ENCODE measurements around the gene SLC16A12. TPM values are rescaled to one million over a fixed set of nuclear protein-coding genes. Genes with fewer than 3 reads are reported as not detected.

The SLC16A12 gene
- total and polyA plus RNA-seq, 10 of the 15 experiments (the other 5 are each of a cell fraction or from before 2014, with no cell fraction given): not detected

DNA sequence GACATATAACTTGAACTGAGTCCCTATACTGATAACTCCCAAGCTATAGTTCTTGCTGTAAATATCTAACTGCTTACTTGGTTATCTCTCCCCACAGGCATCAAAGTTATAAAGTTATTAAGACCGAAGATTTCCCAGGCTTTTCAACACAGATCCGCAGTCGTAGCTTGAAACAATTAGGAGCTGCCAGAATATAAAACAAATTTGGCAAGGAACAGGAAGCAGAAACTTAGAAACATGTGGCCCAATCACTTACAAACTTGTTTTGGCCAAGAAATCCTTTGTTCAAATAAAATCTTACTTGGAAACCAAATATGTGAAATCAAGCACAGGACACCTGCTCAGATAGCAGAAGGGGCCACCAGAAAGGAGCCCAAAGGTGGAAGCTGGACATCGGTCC is 9.0 kb downstream of the SLC16A12 start:
- in situ Hi-C loops (cut with MboI): no loop called here
- FAIRE-seq: no peak

More for the DNA sequence above, 9.0 kb downstream of the SLC16A12 start:
- ATAC-seq (no peak), DNase-seq (ENCODE audit: low read depth, low spot score) (no peak)
- no peaks in the 10 kb centered on the region for H3K4me1 ChIP-seq (ENCODE audit: control insufficient read depth, insufficient read depth, low read length)
- H3K27me3 ChIP-seq (replicated peaks in 1 of 2; ENCODE audit: control insufficient read depth in 2 of 2, insufficient read depth in 2 of 2, low read length in 1 of 2): no peaks in the 10 kb centered on the region
- no peak overlapping the region for H3K4me3 ChIP-seq
- no peaks in the 10 kb centered on the region for H4K20me1 ChIP-seq (ENCODE audit: control insufficient read depth, insufficient read depth)
- H2AFZ ChIP-seq (ENCODE audit: control insufficient read depth, low read depth, low read length): no peak overlapping the region
- WGBS (ENCODE audit: insufficient coverage, insufficient replicate concordance, low lambda C conversion rate, missing lambda C conversion rate): 85% methylated on average over 4 of the region's 4 CpGs
- no TSS peak for BruUV-seq (replicated peaks)
- intact Hi-C loops (cut with micrococcal nuclease; ENCODE audit: unreplicated experiment): no loop called here
- ChIA-PET RAD21 (ENCODE audit: unreplicated experiment) (no interaction called here), POLR2A (no interaction called here), SMC1A (ENCODE audit: uncharacterized antibody, unreplicated experiment) (no interaction called here), CTCF (no interaction called here)
- H3K9me3 ChIP-seq (replicated peaks; ENCODE audit: control insufficient read depth, insufficient read depth, low read length): no peaks in the 10 kb centered on the region
- H3K79me2 ChIP-seq (ENCODE audit: control insufficient read depth, insufficient read depth, low read length): no peaks in the 10 kb centered on the region
- H3K36me3 ChIP-seq (ENCODE audit: control insufficient read depth in 2 of 2, insufficient read depth in 2 of 2, low read length in 1 of 2): no peaks in the 10 kb centered on the region
- H3K27ac ChIP-seq (ENCODE audit: control insufficient read depth, insufficient read depth): no peak overlapping the region
- no peak overlapping the region for H3K4me2 ChIP-seq (ENCODE audit: control insufficient read depth, insufficient read depth)
- no peak overlapping the region for H3K9ac ChIP-seq (ENCODE audit: control insufficient read depth, insufficient read depth, low read length)
- no peak for TF ChIP-seq POLR2A (IDR thresholded peaks at IDR 0.05; ENCODE audit: low read depth, low read length)
- no peak for TF ChIP-seq ZZZ3 (IDR thresholded peaks at IDR 0.05; ENCODE audit: control insufficient read depth, insufficient read length, low read depth)
- no peak for TF ChIP-seq RCOR1 (conservative IDR thresholded peaks at IDR 0.05; ENCODE audit: low read depth, low read length)
- no peak for TF ChIP-seq NFYB (IDR thresholded peaks at IDR 0.05; ENCODE audit: insufficient read depth, low read depth, low read length)
- TF ChIP-seq, protein P1, sequence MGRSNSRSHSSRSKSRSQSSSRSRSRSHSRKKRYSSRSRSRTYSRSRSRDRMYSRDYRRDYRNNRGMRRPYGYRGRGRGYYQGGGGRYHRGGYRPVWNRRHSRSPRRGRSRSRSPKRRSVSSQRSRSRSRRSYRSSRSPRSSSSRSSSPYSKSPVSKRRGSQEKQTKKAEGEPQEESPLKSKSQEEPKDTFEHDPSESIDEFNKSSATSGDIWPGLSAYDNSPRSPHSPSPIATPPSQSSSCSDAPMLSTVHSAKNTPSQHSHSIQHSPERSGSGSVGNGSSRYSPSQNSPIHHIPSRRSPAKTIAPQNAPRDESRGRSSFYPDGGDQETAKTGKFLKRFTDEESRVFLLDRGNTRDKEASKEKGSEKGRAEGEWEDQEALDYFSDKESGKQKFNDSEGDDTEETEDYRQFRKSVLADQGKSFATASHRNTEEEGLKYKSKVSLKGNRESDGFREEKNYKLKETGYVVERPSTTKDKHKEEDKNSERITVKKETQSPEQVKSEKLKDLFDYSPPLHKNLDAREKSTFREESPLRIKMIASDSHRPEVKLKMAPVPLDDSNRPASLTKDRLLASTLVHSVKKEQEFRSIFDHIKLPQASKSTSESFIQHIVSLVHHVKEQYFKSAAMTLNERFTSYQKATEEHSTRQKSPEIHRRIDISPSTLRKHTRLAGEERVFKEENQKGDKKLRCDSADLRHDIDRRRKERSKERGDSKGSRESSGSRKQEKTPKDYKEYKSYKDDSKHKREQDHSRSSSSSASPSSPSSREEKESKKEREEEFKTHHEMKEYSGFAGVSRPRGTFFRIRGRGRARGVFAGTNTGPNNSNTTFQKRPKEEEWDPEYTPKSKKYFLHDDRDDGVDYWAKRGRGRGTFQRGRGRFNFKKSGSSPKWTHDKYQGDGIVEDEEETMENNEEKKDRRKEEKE (IDR thresholded peaks at IDR 0.05): no peak
- TF ChIP-seq, protein P2, sequence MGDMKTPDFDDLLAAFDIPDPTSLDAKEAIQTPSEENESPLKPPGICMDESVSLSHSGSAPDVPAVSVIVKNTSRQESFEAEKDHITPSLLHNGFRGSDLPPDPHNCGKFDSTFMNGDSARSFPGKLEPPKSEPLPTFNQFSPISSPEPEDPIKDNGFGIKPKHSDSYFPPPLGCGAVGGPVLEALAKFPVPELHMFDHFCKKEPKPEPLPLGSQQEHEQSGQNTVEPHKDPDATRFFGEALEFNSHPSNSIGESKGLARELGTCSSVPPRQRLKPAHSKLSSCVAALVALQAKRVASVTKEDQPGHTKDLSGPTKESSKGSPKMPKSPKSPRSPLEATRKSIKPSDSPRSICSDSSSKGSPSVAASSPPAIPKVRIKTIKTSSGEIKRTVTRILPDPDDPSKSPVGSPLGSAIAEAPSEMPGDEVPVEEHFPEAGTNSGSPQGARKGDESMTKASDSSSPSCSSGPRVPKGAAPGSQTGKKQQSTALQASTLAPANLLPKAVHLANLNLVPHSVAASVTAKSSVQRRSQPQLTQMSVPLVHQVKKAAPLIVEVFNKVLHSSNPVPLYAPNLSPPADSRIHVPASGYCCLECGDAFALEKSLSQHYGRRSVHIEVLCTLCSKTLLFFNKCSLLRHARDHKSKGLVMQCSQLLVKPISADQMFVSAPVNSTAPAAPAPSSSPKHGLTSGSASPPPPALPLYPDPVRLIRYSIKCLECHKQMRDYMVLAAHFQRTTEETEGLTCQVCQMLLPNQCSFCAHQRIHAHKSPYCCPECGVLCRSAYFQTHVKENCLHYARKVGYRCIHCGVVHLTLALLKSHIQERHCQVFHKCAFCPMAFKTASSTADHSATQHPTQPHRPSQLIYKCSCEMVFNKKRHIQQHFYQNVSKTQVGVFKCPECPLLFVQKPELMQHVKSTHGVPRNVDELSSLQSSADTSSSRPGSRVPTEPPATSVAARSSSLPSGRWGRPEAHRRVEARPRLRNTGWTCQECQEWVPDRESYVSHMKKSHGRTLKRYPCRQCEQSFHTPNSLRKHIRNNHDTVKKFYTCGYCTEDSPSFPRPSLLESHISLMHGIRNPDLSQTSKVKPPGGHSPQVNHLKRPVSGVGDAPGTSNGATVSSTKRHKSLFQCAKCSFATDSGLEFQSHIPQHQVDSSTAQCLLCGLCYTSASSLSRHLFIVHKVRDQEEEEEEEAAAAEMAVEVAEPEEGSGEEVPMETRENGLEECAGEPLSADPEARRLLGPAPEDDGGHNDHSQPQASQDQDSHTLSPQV (IDR thresholded peaks at IDR 0.05): no peak
- no peak for TF ChIP-seq SUZ12 (IDR thresholded peaks at IDR 0.05; ENCODE audit: unreplicated experiment)
- TF ChIP-seq EED (IDR thresholded peaks at IDR 0.05; ENCODE audit: low read depth): no peak
- TF ChIP-seq CHD1 (IDR thresholded peaks at IDR 0.05; ENCODE audit: low read depth, low read length): no peak
- no peak for TF ChIP-seq CBX3 (IDR thresholded peaks at IDR 0.05; ENCODE audit: borderline replicate concordance, low read depth)
- no peak for TF ChIP-seq JUNB (IDR thresholded peaks at IDR 0.05)
- no peak for TF ChIP-seq ZSCAN29 (IDR thresholded peaks at IDR 0.05)
- no peak for TF ChIP-seq TBL1XR1 (IDR thresholded peaks at IDR 0.05; ENCODE audit: low read depth, low read length)
- TF ChIP-seq, protein P3, sequence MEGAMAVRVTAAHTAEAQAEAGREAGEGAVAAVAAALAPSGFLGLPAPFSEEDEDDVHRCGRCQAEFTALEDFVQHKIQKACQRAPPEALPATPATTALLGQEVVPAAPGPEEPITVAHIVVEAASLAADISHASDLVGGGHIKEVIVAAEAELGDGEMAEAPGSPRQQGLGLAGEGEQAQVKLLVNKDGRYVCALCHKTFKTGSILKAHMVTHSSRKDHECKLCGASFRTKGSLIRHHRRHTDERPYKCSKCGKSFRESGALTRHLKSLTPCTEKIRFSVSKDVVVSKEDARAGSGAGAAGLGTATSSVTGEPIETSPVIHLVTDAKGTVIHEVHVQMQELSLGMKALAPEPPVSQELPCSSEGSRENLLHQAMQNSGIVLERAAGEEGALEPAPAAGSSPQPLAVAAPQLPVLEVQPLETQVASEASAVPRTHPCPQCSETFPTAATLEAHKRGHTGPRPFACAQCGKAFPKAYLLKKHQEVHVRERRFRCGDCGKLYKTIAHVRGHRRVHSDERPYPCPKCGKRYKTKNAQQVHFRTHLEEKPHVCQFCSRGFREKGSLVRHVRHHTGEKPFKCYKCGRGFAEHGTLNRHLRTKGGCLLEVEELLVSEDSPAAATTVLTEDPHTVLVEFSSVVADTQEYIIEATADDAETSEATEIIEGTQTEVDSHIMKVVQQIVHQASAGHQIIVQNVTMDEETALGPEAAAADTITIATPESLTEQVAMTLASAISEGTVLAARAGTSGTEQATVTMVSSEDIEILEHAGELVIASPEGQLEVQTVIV (IDR thresholded peaks at IDR 0.05; ENCODE audit: borderline replicate concordance, partially characterized antibody): no peak
